OCI-LY1 (cell line): Measurements from ENCODE around the gene EME2.

Experiments
- EZH2 ChIP-seq: fragments of 200-600 bp; sonication (generic), shearing (Covaris generic); IDR thresholded peaks from 2 replicates; pipeline ENCODE4 v1.8.0; 2017; ENCODE audit warnings: borderline replicate concordance, mixed run types, mild to moderate bottlenecking, antibody characterized with exemption, low read length, moderate library complexity, mixed read lengths
- TF ChIP-seq, protein P1 (sequence below): fragments of 200-600 bp; sonication (generic), shearing (Covaris generic); IDR thresholded peaks from 2 replicates; pipeline ENCODE4 v1.5.1; 2017; ENCODE audit warnings: mild to moderate bottlenecking, antibody characterized with exemption, low read length, moderate library complexity, mixed read lengths

DNA sequence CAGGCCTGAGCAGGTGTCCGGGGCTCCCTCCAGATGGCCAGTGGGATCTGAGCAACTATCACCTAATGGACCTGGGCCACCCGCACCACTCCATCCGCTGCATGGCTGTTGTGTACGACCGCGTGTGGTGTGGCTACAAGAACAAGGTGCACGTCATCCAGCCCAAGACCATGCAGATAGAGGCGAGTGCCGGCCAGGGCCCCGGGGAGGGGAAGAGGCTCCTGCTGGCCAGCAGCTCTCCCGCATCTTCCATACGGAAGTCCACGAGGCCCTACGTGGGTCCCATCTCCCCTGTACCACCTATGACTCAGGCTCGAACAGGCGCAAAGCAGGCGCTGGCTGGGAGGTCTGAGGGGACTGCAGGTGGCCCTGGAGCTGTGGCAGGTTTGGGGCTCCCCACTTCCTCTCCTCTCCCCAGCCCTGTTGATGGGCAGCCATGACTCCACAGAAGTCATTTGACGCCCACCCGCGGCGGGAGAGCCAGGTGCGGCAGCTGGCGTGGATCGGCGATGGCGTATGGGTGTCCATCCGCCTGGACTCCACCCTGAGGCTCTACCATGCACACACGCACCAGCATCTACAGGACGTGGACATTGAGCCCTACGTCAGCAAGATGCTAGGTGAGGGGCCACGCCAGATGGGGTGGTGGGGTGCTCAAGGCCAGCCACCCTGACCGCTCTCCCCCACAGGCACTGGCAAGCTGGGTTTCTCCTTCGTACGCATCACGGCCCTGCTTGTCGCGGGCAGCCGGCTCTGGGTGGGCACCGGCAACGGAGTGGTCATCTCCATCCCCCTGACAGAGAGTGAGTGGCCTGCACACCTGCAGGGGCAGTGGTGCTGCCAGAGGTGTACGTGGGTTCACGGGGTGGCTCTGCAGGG lies 5.3 kb upstream of the EME2 start:
- TF ChIP-seq, protein P1, sequence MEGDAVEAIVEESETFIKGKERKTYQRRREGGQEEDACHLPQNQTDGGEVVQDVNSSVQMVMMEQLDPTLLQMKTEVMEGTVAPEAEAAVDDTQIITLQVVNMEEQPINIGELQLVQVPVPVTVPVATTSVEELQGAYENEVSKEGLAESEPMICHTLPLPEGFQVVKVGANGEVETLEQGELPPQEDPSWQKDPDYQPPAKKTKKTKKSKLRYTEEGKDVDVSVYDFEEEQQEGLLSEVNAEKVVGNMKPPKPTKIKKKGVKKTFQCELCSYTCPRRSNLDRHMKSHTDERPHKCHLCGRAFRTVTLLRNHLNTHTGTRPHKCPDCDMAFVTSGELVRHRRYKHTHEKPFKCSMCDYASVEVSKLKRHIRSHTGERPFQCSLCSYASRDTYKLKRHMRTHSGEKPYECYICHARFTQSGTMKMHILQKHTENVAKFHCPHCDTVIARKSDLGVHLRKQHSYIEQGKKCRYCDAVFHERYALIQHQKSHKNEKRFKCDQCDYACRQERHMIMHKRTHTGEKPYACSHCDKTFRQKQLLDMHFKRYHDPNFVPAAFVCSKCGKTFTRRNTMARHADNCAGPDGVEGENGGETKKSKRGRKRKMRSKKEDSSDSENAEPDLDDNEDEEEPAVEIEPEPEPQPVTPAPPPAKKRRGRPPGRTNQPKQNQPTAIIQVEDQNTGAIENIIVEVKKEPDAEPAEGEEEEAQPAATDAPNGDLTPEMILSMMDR = no peak
- no peak for TF ChIP-seq EZH2
